Aorta (tissue), 5 donors: ENCODE results near the gene AUH. TPM values are rescaled to one million over a fixed set of nuclear protein-coding genes. Genes with fewer than 3 reads are reported as not detected.

Experiments used
- ATAC-seq: fragments of 200-7000 bp; cut with Tn5 transposase; one replicate; pipeline ENCODE4 v1.9.1; 2022; ENCODE audit warnings: moderate library complexity; ENCODE audit not compliant: low FRiP score
- DNase-seq, 2 donors: peaks; one replicate each; pipeline ENCODE4 v3.0.0-alpha.2; 2020
- H3K27ac ChIP-seq, 2 donors: one replicate each; pipeline ENCODE4 v1.5.1; 2013; ENCODE audit warnings: low read length in 2 of 2, mild to moderate bottlenecking in 2 of 2, moderate library complexity in 2 of 2, control low read depth in 1 of 2, inconsistent platforms in 1 of 2, low read depth in 1 of 2
- H3K27me3 ChIP-seq, 2 donors: one replicate each; pipeline ENCODE4 v1.6.1; 2013; ENCODE audit warnings: control low read depth in 1 of 2, low read length in 1 of 2, mild to moderate bottlenecking in 1 of 2, moderate library complexity in 1 of 2; ENCODE audit not compliant: insufficient read depth in 2 of 2, control insufficient read depth in 1 of 2
- H3K36me3 ChIP-seq, 2 donors: one replicate each; pipeline ENCODE4 v1.6.1; 2013; ENCODE audit warnings: control low read depth in 1 of 2, low read length in 1 of 2, mild to moderate bottlenecking in 1 of 2; ENCODE audit not compliant: insufficient read depth in 2 of 2, control insufficient read depth in 1 of 2
- H3K4me1 ChIP-seq, 2 donors: one replicate each; pipeline ENCODE4 v1.6.1; 2013; ENCODE audit warnings: low read length in 2 of 2, control low read depth in 1 of 2, mild to moderate bottlenecking in 1 of 2, moderate library complexity in 1 of 2; ENCODE audit not compliant: insufficient read depth in 2 of 2, control insufficient read depth in 1 of 2
- H3K4me3 ChIP-seq, 2 donors: one replicate each; pipeline ENCODE4 v1.5.1; 2013; ENCODE audit warnings: low read length in 2 of 2, control low read depth in 1 of 2, mild to moderate bottlenecking in 1 of 2
- H3K9me3 ChIP-seq: one replicate; pipeline ENCODE4 v1.6.1; 2013; ENCODE audit warnings: mild to moderate bottlenecking, low read length; ENCODE audit not compliant: control insufficient read depth
- WGBS, 2 donors: extraction: QIAGEN DNeasy Blood & Tissue Kit; methylation state at CpG; one replicate each; pipeline ENCODE4 v1.1.7; 2013; 5-methylcytosine and 5-hydroxymethylcytosine counted together
- intact Hi-C, 2 donors: fragments of 100-400 bp; cut with DNase I; formaldehyde crosslinking; loops; one replicate each; pipeline versions ENCODE4 v1.14.2 to v1.15.0; 2022
- polyA plus RNA-seq, 2 donors: library from polyadenylated mRNA; stranded (reverse); fragments of 200-250 nt; gene quantifications; one replicate each; pipeline ENCODE4 v1.2.3, GENCODE V29; 2013
- total RNA-seq, 2 donors: library from RNA; stranded (reverse); fragmentation: NEBNext Ultra II Directional; extraction: Animal tissue kit (Norgen Biotek cat#: 25700); gene quantifications; one replicate each; pipeline ENCODE4 v1.2.1, GENCODE V29; 2021
- donor health status: healthy with polysubstance abuse.
- donor health status: Bipolar disorder and iron deficiency.
- donor health status: DM: no; HTN: no; CAD: no.
- donor health status: DM: no; HTN: no; CAD: no.
- donor health status: DM: yes; HTN: yes; CAD: no.

AUH gene
- total and polyA plus RNA-seq, 4 donors = 12.4 to 25.7 (median 14.4) TPM

DNA sequence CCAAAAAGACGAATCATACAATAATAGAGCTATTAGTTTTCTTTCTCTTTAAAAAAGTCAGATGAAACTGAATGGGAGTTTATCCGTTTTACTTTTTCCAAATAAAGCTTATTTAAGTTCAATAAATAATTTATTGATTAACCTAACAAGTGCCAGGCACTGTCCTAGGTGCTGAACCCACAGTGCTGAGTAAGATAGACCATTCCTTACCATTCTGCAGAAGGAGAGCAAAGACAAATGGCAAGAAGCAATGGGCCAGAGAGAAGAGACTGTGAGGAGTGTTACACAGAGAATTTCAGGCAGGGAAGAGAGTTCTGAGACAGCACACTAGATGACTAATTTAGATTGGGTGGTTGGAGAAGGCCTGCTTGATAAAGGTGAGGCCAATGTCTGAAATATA lies 127.2 kb downstream of the AUH start:
- 88 to 89% methylated on average over 2 of the region's 2 CpGs for WGBS, 2 donors

DNA sequence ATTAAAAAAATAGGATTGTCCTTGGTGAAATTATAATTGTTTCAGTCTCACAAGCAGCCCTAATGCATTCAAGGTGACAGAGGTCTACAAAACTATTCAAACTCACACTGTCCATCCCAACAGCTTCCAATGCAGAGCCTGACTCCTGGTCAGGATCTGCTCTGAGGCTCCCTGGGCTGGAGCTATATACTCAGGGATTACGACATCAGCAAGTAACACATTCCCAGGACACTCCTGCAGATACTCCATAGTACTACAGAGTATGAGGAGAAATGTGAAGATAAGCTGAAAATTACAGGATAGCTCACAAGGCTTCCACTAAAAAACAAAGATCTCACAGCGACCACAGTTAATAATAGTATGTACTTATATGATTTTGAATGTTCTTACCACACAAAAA lies 130.1 kb downstream of the AUH start:
- H3K4me3 ChIP-seq = no peak overlapping the region
- no peaks in the 10 kb centered on the region for H3K27me3 ChIP-seq
- H3K4me1 ChIP-seq = no peaks in the 10 kb centered on the region
- WGBS, 2 donors = 96 to 99% methylated on average over 2 of the region's 2 CpGs
- no peaks in the 10 kb centered on the region for H3K9me3 ChIP-seq
- no peak for DNase-seq
- H3K36me3 ChIP-seq = peaks cover 0 to 3% of the 10 kb centered on the region in 2 donors
- ATAC-seq = no peak
- no peak overlapping the region for H3K27ac ChIP-seq
- intact Hi-C loops = no loop called here

More for the DNA sequence above, 127.2 kb downstream of the AUH start:
- H3K9me3 ChIP-seq = no peaks in the 10 kb centered on the region
- ATAC-seq = no peak
- DNase-seq = no peak
- intact Hi-C loops = no loop called here
- no peak overlapping the region for H3K4me3 ChIP-seq
- H3K36me3 ChIP-seq = peaks cover 0 to 3% of the 10 kb centered on the region in 2 donors
- H3K4me1 ChIP-seq = no peaks in the 10 kb centered on the region
- no peaks in the 10 kb centered on the region for H3K27me3 ChIP-seq
- H3K27ac ChIP-seq = no peak overlapping the region

DNA sequence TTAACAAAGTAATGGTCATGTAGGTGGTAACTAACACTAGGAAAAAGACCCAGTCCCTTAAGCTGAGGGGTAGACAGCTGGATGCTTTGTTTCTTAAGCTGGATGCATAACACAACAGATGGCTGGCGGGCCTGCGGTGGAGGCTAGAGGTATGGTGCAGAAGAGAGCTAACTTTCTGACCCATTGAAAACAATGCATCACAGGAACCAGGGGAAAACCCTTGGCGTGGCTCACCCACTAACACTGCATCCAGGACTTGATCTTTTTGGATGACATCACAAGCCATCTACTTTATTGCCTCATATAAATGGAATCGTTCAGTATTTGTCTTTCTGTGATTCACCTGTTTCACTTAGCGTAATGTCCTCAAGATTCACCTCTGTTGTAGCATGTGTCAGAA lies 138.7 kb downstream of the AUH start:
- H3K27me3 ChIP-seq = no peaks in the 10 kb centered on the region
- ATAC-seq = no peak
- H3K36me3 ChIP-seq = peaks cover 3 to 6% of the 10 kb centered on the region in 2 donors
- H3K27ac ChIP-seq = no peak overlapping the region
- DNase-seq = no peak
- no peak overlapping the region for H3K4me3 ChIP-seq
- 96 to 98% methylated on average over 5 of the region's 5 CpGs for WGBS, 2 donors
- intact Hi-C loops = no loop called here
- H3K4me1 ChIP-seq = no peaks in the 10 kb centered on the region
- H3K9me3 ChIP-seq = no peaks in the 10 kb centered on the region

DNA sequence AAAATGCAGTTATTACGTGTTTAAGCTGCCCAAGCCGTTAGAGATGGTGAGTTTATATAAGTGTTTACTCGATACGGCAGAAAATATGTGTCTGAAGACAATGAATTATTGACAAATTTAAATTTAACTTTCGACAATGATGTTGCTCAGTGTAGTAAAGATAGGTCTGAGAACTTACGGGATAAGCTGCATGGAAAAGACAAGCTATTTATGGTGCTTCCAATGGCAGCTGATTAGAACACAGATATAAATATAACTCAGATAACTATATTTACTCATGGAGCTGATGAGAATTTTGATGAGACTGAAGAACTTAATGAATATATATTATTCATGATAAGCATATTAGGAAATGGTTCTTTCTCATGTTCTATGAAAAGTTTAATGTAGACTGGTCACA lies 139.3 kb downstream of the AUH start:
- Histone ChIP-seq H3K27ac (no peak overlapping the region), H3K27me3 (no peaks in the 10 kb centered on the region), H3K9me3 (no peaks in the 10 kb centered on the region), H3K36me3 (peaks cover 3 to 6% of the 10 kb centered on the region in 2 donors), H3K4me1 (no peaks in the 10 kb centered on the region), H3K4me3 (no peak overlapping the region)
- ATAC-seq = no peak
- intact Hi-C loops = no loop called here
- 92 to 93% methylated on average over 6 of the region's 6 CpGs for WGBS, 2 donors
- no peak for DNase-seq

DNA sequence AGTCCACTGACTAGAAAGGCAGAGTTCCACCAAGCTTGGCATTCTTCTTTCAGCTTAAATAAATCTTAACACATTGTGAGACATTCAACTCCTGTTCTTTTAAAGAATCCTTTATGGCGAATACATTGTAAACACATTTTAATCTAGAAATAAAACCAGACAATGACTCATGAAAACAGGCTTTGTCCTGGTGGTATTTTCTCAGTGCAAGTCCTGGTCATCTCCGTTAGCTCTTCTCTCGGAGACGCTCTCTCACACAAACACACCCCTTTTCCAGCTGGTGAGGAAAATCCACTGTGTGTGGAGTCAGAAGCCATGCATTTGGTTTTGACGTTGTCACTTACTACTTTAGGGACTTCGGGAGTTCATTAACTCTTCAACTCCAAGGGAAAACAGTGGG lies 140.4 kb downstream of the AUH start:
- intact Hi-C loops = no loop called here
- peaks cover 3 to 6% of the 10 kb centered on the region in 2 donors for H3K36me3 ChIP-seq
- no peak overlapping the region for H3K27ac ChIP-seq
- no peak overlapping the region for H3K4me3 ChIP-seq
- no peaks in the 10 kb centered on the region for H3K27me3 ChIP-seq
- H3K9me3 ChIP-seq = no peaks in the 10 kb centered on the region
- no peak for DNase-seq
- ATAC-seq = no peak
- WGBS, 2 donors = 77 to 80% methylated on average over 6 of the region's 6 CpGs
- no peaks in the 10 kb centered on the region for H3K4me1 ChIP-seq

DNA sequence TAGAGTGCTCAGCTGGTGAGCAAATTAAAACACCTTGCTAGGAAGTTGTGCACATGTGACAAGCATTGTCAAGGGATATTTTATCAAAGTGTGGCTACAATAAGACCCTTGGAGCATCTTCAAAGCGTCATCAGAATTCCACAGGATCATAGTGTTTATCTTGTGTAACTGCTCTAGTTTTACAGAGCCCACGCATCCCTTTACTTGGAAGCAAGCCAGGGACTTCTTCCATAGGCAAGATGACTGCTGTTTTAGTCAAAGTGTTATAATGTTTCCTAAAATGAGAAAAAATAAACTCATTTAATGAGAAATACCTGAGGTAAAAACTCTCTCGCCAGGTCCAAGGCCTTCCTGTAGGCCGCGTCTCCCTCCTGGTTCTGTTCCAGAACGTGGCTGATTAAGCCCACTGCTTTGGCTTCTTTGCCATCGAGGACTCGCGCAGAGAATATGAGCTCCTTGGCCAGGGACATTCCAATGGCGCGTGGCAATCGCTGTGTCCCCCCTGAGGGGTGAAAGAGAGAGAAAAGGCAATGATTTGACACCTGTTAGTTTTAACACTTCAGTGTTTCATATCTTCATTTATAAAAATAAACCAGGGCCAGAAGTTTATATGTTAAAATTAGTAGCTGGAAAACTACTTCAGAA lies 141.1 kb downstream of the AUH start:
- Histone ChIP-seq H3K27ac (no peak overlapping the region), H3K4me3 (no peak overlapping the region), H3K4me1 (no peaks in the 10 kb centered on the region), H3K36me3 (peaks cover 3 to 6% of the 10 kb centered on the region in 2 donors), H3K27me3 (no peaks in the 10 kb centered on the region), H3K9me3 (no peaks in the 10 kb centered on the region)
- WGBS, 2 donors = 88% methylated on average over 12 of the region's 12 CpGs
- intact Hi-C loops = no loop called here
- DNase-seq (no peak), ATAC-seq (no peak)

DNA sequence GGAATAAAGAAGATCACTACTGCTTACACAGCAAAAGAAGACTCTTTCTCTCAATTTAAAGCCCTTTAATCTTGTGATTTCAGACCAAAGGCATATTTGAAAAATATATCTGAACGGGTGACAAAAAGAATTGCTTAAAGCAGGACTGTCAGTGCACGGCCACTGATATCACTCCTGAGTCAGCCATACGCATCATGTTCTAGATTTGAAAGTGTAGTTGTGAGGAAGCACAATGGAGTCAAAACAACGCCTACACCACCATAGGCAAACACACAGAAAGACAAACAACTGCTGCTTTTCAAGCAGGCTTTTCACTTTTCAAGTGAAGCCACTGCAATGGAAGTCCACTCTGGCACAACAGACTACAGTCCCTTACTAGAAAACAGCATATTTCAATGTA lies 141.7 kb downstream of the AUH start:
- Histone ChIP-seq H3K9me3 (no peaks in the 10 kb centered on the region), H3K4me1 (no peaks in the 10 kb centered on the region), H3K36me3 (peaks cover 3 to 6% of the 10 kb centered on the region in 2 donors), H3K27me3 (no peaks in the 10 kb centered on the region), H3K4me3 (no peak overlapping the region), H3K27ac (no peak overlapping the region)
- DNase-seq (no peak), ATAC-seq (no peak)
- intact Hi-C loops = no loop called here
- WGBS, 2 donors = 93 to 94% methylated on average over 4 of the region's 4 CpGs

DNA sequence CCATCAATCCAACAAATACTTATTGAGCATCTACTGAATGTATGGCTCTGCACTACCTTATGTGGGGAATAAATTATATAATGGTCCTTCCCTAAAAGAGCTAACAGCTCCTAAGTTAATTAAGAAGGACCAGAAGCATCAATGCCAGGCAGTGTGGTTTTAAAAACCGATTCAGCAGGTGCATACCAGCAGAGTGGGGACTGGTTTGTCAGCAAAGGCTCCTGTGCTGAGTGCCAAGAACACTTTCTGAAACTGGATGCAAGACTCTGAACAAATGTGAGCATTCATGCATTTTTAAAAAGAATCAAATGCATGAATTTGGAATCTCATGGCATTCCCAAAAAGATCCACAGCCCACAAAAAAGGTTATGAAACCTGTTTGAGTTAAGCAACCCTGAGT lies 142.2 kb downstream of the AUH start:
- ATAC-seq = no peak
- peaks cover 3 to 6% of the 10 kb centered on the region in 2 donors for H3K36me3 ChIP-seq
- H3K27me3 ChIP-seq = no peaks in the 10 kb centered on the region
- H3K27ac ChIP-seq = no peak overlapping the region
- H3K4me3 ChIP-seq = no peak overlapping the region
- no peaks in the 10 kb centered on the region for H3K9me3 ChIP-seq
- intact Hi-C loops = no loop called here
- 76 to 77% methylated on average over 1 of the region's 1 CpG for WGBS, 2 donors
- H3K4me1 ChIP-seq = no peaks in the 10 kb centered on the region
- DNase-seq = no peak

DNA sequence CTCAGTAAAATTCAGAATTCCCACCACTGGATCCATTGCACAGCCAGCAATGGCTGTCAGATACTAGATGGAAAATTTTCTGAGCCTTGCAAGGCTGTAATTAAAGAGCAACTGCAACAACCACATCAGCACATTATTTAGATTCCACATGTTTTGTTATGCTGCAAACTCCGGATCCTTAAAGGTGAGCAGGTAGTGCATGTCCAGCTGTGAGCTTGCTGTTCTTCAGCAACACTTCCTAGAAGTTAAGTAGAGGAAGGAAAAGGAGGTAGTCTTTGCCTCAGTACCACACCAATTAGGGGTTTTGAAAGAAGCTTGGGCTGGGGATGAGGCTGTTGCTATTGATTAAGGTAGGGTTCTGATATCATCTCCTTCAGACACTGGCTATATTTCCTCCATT lies 144.3 kb downstream of the AUH start:
- no peaks in the 10 kb centered on the region for H3K27me3 ChIP-seq
- intact Hi-C loops = no loop called here
- no peaks in the 10 kb centered on the region for H3K9me3 ChIP-seq
- DNase-seq = no peak
- no peak for ATAC-seq
- H3K27ac ChIP-seq = no peak overlapping the region
- 91 to 97% methylated on average over 1 of the region's 1 CpG for WGBS, 2 donors
- H3K36me3 ChIP-seq = peaks cover 3 to 6% of the 10 kb centered on the region in 2 donors
- H3K4me1 ChIP-seq = no peaks in the 10 kb centered on the region
- H3K4me3 ChIP-seq = no peak overlapping the region
